A673 (cell line): ENCODE results near the gene EXOC4. TPM values are rescaled to one million over a fixed set of nuclear protein-coding genes. Genes with fewer than 3 reads are reported as not detected.

ENCODE experiments used
- BruUV-seq: library from RNA; stranded (reverse); fragments of 400-500 nt; replicated peaks from 2 replicates; lab custom pipeline; 2021; lab: Mats Ljungman, UMichigan
- CTCF ChIA-PET: fragments of 300-600 bp; sonication (Branson Sonifier 250); formaldehyde crosslinking; loops from one replicate; lab custom pipeline; 2022; ENCODE audit warnings: antibody characterized with exemption; lab: Charles Lee
- POLR2A ChIA-PET: fragments of 300-600 bp; sonication (Branson Sonifier 250); formaldehyde crosslinking; loops from one replicate; lab custom pipeline; 2022; ENCODE audit warnings: antibody characterized with exemption; ENCODE audit not compliant: low non-redundant PET; lab: Charles Lee
- DNase-seq: peaks from one replicate; pipeline ENCODE4 v3.0.0-alpha.2; 2015; ENCODE audit warnings: low spot score
- H3K27ac ChIP-seq: fragments of 200-600 bp; sonication (generic); 2 replicates; pipeline ENCODE4 v1.5.1; 2016; ENCODE audit warnings: mixed run types, low read depth, mild to moderate bottlenecking, mixed read lengths, antibody characterized with exemption, low read length; ENCODE audit not compliant: poor library complexity, severe bottlenecking
- H3K27me3 ChIP-seq: fragments of 200-600 bp; sonication (generic); replicated peaks from 2 replicates; pipeline ENCODE4 v1.6.1; 2017; ENCODE audit warnings: mixed run types, low read depth, mild to moderate bottlenecking, mixed read lengths, antibody characterized with exemption, low read length; ENCODE audit not compliant: insufficient read depth, poor library complexity
- H3K36me3 ChIP-seq: fragments of 200-600 bp; sonication (generic); 2 replicates; pipeline ENCODE4 v1.6.1; 2016; ENCODE audit warnings: mixed run types, mild to moderate bottlenecking, mixed read lengths, antibody characterized with exemption, low read length; ENCODE audit not compliant: insufficient read depth, poor library complexity, severe bottlenecking
- H3K4me1 ChIP-seq: fragments of 200-600 bp; sonication (generic); 2 replicates; pipeline ENCODE4 v1.6.1; 2017; ENCODE audit warnings: mixed run types, mild to moderate bottlenecking, mixed read lengths, antibody characterized with exemption, low read length; ENCODE audit not compliant: insufficient read depth, poor library complexity, severe bottlenecking
- H3K4me3 ChIP-seq: fragments of 200-600 bp; sonication (generic); 2 replicates; pipeline ENCODE4 v1.5.1; 2016; ENCODE audit warnings: low read depth, mixed run types, mild to moderate bottlenecking, mixed read lengths, low read length; ENCODE audit not compliant: poor library complexity, severe bottlenecking
- H3K9me3 ChIP-seq: fragments of 200-600 bp; sonication (generic); 2 replicates; pipeline ENCODE4 v1.6.1; 2016; ENCODE audit warnings: mixed run types, low read depth, mild to moderate bottlenecking, mixed read lengths, antibody characterized with exemption, low read length; ENCODE audit not compliant: poor library complexity, severe bottlenecking
- EZH2 ChIP-seq: fragments of 200-600 bp; sonication (generic); IDR thresholded peaks from 2 replicates; pipeline ENCODE4 v1.6.1; 2017; ENCODE audit warnings: borderline replicate concordance, low read depth, mild to moderate bottlenecking, mixed read lengths, antibody characterized with exemption, low read length; ENCODE audit not compliant: poor library complexity, severe bottlenecking
- intact Hi-C: fragments of 100-400 bp; cut with micrococcal nuclease; formaldehyde crosslinking; loops from one replicate; pipeline ENCODE4 v1.10.0; 2022; ENCODE audit not compliant: unreplicated experiment
- total RNA-seq: library from RNA; stranded (reverse); gene quantifications from 2 replicates; pipeline ENCODE4 v1.2.3, GENCODE V29; 2021
- TF ChIP-seq, protein P1 (sequence below): fragments of 300-800, 200-600 bp; sonication (generic); conservative IDR thresholded peaks from 2 replicates; pipeline ENCODE4 v1.5.1; 2017; ENCODE audit warnings: low read depth, mild to moderate bottlenecking, antibody characterized with exemption, low read length, moderate library complexity, mixed read lengths

EXOC4 gene
- total RNA-seq, 1 experiment from 2014 or later, result 66.1 TPM

DNA sequence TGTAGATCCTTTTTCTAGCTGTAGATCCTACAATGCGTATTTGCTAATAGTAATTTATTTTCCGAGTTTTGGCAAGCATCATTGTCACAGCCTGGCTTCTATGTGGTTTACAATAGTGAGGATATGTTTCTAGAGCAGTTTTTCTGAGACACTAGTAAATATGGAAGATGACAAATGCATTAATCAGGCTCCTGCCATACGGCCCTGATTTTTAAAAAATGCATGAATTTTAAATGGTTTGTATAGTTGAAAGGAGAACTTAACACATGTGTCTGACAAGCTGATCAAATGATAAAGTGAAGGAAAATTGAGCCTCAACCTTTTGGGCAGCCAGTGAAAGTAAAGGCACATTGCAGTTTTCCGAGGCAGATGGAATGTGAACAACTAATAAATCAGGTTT lies 354.1 kb downstream of the EXOC4 start:
- POLR2A ChIA-PET, result no interaction called here

DNA sequence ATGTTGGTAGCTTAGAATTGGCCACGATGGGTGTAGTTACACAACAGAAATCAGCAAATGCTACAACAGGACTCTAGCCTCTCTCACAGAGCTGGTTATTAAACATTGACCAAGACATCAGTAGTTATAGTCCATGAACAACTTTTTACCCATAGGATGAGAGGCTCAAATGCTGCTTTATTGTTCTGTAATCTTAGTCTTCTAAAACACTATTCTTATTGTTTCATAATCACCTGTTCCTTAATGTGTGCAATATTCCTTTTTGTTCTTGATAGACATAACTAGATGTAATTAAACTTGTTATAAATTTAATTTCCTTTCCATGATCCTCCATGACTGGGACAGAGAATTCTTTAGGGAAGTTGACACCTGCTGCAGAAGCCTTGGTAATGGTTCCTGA lies 356.9 kb downstream of the EXOC4 start:
- no peak for DNase-seq
- Histone ChIP-seq H3K9me3 (no peaks in the 10 kb centered on the region), H3K4me1 (no peaks in the 10 kb centered on the region), H3K36me3 (no peaks in the 10 kb centered on the region), H3K4me3 (no peak overlapping the region), H3K27ac (no peak overlapping the region), H3K27me3 (no peaks in the 10 kb centered on the region)
- intact Hi-C loops, result no loop called here
- POLR2A ChIA-PET, result interaction anchor here (0.6 kb wide), 1 partner anchor 540 kb away, joined by 3 read pairs; no protein-coding TSS in a partner anchor
- CTCF ChIA-PET, result no interaction called here
- TF ChIP-seq EZH2, result no peak
- TF ChIP-seq, protein P1, sequence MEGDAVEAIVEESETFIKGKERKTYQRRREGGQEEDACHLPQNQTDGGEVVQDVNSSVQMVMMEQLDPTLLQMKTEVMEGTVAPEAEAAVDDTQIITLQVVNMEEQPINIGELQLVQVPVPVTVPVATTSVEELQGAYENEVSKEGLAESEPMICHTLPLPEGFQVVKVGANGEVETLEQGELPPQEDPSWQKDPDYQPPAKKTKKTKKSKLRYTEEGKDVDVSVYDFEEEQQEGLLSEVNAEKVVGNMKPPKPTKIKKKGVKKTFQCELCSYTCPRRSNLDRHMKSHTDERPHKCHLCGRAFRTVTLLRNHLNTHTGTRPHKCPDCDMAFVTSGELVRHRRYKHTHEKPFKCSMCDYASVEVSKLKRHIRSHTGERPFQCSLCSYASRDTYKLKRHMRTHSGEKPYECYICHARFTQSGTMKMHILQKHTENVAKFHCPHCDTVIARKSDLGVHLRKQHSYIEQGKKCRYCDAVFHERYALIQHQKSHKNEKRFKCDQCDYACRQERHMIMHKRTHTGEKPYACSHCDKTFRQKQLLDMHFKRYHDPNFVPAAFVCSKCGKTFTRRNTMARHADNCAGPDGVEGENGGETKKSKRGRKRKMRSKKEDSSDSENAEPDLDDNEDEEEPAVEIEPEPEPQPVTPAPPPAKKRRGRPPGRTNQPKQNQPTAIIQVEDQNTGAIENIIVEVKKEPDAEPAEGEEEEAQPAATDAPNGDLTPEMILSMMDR, result no peak
- no TSS peak for BruUV-seq

More for the DNA sequence above, 354.1 kb downstream of the EXOC4 start:
- DNase-seq, result no peak
- CTCF ChIA-PET, result no interaction called here
- BruUV-seq, result no TSS peak
- Histone ChIP-seq H3K9me3 (no peaks in the 10 kb centered on the region), H3K27ac (no peak overlapping the region), H3K4me3 (no peak overlapping the region), H3K4me1 (no peaks in the 10 kb centered on the region), H3K36me3 (no peaks in the 10 kb centered on the region), H3K27me3 (no peaks in the 10 kb centered on the region)
- no peak for TF ChIP-seq EZH2
- TF ChIP-seq, protein P1, result no peak
- intact Hi-C loops, result no loop called here

DNA sequence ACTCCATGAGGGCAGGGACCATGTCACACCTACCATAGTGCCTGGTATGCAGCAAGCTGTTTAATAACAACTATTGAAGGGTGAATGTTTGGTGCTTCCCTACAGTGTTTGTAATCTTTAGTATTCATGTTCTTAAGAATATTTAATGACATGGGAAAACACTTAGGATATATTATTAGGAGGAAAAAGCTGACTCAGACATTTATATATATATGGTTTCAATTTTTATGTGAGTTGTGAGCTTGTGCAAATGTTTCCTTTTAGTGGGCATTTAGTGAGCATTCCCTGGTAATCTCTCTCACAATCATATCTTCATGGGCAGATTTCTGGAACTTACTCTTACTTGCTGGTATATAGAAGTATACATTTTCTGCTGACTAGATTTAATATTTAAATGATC lies 359.1 kb downstream of the EXOC4 start:
- no TSS peak for BruUV-seq
- ChIA-PET POLR2A (no interaction called here), CTCF (no interaction called here)
- Histone ChIP-seq H3K27ac (no peak overlapping the region), H3K36me3 (no peaks in the 10 kb centered on the region), H3K4me3 (no peak overlapping the region), H3K27me3 (no peaks in the 10 kb centered on the region), H3K4me1 (no peaks in the 10 kb centered on the region), H3K9me3 (no peaks in the 10 kb centered on the region)
- TF ChIP-seq, protein P1, result no peak
- no peak for TF ChIP-seq EZH2
- intact Hi-C loops, result no loop called here
- DNase-seq, result no peak
